Epithelial cell of proximal tubule (primary cell): Measurements from ENCODE around the gene NCK2. TPM values are rescaled to one million over a fixed set of nuclear protein-coding genes. Genes with fewer than 3 reads are reported as not detected.

Source experiments
- DNase-seq: peaks from one replicate; pipeline ENCODE4 v3.0.0-alpha.2; 2011; ENCODE audit warnings: low read depth
- H3K4me3 ChIP-seq: 2 replicates; pipeline ENCODE4 v1.5.1; 2011; ENCODE audit warnings: low read depth, mild to moderate bottlenecking, low read length
- CTCF ChIP-seq: conservative IDR thresholded peaks from 2 replicates; pipeline ENCODE4 v1.5.1; 2012; ENCODE audit warnings: low read depth, mild to moderate bottlenecking, low read length
- total RNA-seq: library from RNA; depleted of rRNA; stranded (reverse); fragments of >200 nt; gene quantifications from 2 replicates; pipeline ENCODE4 v1.2.3, GENCODE V29; 2015

Gene NCK2
- total RNA-seq, 1 donor from 2014 or later = 53.0 TPM

DNA sequence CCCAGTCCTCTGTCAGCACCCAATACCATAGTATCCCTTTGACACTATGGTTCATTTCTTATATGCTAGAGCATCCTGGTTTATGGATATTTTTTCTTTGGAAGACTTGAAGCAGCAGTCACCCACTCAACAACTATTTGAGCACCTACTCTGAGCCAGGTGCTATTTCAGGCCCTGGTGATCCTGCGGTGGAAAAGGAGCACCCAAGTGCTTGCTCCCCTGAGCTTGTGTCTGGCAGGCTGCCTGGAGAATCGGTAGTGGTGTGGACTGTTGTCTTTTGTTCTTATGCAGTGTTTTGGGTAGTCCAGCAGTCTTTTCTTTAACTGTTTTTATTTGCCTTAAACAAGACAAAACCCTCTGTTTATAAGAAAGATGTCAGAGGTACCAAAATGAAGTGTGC lies 28.9 kb downstream of the NCK2 start:
- DNase-seq = no peak
- TF ChIP-seq CTCF = no peak

DNA sequence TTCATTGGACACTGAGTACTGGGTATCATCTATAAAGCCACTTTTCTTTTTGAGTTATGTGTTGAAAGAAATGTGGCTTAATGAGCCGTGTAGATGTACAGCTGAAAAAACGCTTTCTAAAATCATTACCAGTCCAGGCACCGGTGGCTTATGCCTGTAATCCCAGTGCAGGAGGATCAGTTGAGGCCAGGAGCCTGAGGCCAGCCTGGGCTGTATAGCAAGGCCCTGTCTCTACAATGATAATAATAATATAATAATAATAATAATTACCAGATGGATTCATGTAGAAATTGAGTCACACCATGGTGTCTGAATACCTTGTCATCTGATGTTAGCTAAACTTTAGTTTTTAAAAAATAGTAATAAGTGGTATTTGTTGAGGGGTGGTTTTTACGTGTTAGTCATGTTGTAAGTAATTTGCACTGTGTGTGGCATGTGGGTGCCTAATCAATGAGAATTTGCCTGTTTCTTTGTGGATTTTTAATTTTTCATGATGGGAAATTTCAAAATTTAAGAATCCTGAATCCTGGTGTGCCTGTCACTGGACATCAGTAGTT lies 30.1 kb downstream of the NCK2 start:
- no peak overlapping the region for H3K4me3 ChIP-seq
- no peak for DNase-seq
- TF ChIP-seq CTCF = no peak

More for the DNA sequence above, 28.9 kb downstream of the NCK2 start:
- H3K4me3 ChIP-seq = no peak overlapping the region

DNA sequence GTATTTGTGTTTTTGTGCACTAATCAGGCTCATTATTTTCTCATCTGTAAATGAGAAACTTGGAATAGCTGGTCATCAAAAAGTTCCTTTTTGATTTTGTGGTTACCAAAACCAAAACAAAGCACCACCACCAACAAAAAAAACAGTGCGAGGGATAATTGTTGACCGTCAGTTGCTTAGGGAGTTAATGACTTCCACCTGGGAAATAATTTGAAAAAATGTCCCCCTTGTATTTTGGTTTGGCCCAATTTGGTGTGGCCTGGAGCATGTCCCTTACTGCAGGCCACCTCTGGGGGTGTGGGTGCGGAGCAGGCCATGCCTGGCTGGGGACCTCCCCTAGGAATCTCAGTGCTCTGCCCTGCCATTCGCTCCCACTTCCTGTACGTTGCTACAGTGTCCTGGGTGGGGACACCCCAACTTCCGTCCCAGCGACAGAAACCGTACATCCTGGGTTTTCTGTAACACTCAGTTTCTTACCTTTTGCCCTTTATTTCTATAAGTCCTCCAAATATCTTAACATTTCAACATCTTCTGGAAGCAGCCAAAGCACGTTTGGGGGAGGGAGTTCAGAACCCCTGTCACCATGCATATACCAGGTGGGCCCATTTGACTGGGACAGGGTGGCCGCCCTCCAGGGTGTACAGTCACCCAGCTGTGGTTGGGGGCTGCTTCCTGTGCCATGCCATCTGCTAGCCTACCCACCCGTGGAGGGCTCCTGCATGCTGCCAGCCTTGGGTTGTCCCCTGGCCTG lies 31.3 kb downstream of the NCK2 start:
- DNase-seq = no peak
- H3K4me3 ChIP-seq = no peak overlapping the region
- TF ChIP-seq CTCF = no peak

GRCh38 chr2:105776560-105776928 lies 31.8 kb downstream of the NCK2 start:
- DNase-seq = no peak
- no peak overlapping the region for H3K4me3 ChIP-seq
- TF ChIP-seq CTCF = no peak

DNA sequence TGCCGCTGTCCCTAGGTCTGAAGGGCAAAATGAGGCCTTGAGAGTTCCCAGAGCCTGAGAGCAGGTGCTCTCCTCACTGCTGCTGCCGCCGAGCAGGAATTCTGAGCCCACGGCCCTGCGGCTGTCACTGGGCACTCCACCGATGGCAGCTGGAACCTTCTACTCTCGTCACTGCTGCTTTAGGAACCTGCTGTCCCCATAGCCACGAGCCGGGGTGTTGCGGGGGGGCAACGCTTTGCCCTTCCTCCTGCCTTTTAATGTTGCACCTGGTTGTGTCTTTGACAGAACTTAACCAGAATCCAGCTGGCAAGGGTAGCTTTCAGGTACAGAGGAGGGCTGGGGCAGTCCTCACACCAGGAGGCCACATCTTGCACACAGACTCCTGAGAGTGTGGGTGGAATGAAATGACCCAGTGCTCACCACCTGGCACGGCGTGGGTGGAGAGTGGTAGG lies 32.3 kb downstream of the NCK2 start:
- no peak for TF ChIP-seq CTCF
- no peak for DNase-seq
- H3K4me3 ChIP-seq = no peak overlapping the region

- H3K4me3 ChIP-seq = no peak overlapping the region
- no peak for DNase-seq
- TF ChIP-seq CTCF = no peak
Measured at GRCh38 chr2:105777506-105778055, 32.9 kb downstream of the NCK2 start.
